Measurements from ENCODE around the gene VPS4A. TPM values are rescaled to one million over a fixed set of nuclear protein-coding genes. Genes with fewer than 3 reads are reported as not detected.
"Not testable (repeated sequence)": the region's sequence is repeated elsewhere in the genome, so short reads cannot be mapped to it uniquely, and the experiment has no call there.

VPS4A gene
- polyA plus RNA-seq, 1 of the 3 experiments (the other 2 are of a cell fraction), result 20.8 TPM

DNA sequence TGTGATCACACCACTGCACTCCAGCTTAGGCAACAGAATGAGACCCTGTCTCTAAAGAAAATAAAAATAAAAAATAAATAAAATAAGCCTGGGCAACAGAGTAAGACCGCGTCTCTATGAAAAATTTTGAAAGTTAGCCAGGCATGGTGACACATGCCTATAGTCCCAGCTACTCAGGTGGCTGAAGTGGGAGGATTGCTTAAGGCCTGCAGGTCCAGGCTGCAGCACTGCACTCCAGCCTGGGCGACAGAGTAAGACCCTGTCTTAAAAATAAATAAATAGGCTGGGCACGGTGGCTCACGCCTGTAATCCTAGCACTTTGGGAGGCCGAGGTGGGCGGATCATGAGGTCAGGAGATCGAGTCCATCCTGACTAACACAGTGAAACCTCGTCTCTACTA lies 19.5 kb upstream of the VPS4A start:
- H4K20me1 ChIP-seq (ENCODE audit: insufficient read depth); H3K27me3 ChIP-seq (ENCODE audit: insufficient read depth); CTCF ChIA-PET; H3K4me2 ChIP-seq; H3K4me1 ChIP-seq (ENCODE audit: control insufficient read depth in 1 of 2, insufficient read depth in 2 of 2, low read depth in 1 of 2, low read length in 1 of 2); H3K9me3 ChIP-seq; H3K9me2 ChIP-seq; H3F3A ChIP-seq (replicated peaks; ENCODE audit: insufficient read depth); DNase-seq; H3K9ac ChIP-seq; H3K27ac ChIP-seq (ENCODE audit: low read depth in 2 of 2, low read length in 1 of 2); H3K4me3 ChIP-seq (ENCODE audit: low read depth in 2 of 2, low read length in 1 of 2); H2AFZ ChIP-seq (ENCODE audit: low read depth); POLR2A ChIA-PET: not testable (repeated sequence)
- Histone ChIP-seq H3K36me3 (replicated peaks in 1 of 2; ENCODE audit: control insufficient read depth in 1 of 2, insufficient read depth in 2 of 2, low read length in 1 of 2) (peaks cover 0 to 29% of the 10 kb centered on the region in 2 experiments), H3K79me2 (ENCODE audit: insufficient read depth) (peaks cover 18% of the 10 kb centered on the region; the same call in 1 of the 2 replicates)
- 96% methylated on average over 9 of the region's 9 CpGs for WGBS (ENCODE audit: low lambda C conversion rate)

DNA sequence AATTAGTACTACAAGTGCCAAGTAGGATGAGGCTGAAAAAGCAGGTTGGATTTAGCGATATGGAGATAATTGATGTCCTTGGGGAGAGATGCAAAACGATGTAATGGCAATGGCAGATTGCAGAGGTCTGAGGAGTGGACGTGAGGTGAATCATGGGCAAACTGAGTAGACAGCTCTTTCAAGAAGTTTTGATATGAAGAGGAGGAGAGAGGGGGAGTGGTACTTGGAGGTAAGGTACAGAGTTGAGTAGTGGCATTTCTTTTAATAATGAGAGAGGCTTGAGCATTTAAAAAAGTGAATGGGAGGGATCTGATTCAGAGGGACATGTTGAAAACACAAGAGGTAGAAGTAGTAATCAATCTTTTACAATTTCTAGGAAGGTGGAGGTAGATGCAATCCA lies 17.7 kb upstream of the VPS4A start:
- no peaks in the 10 kb centered on the region for H3K27me3 ChIP-seq (ENCODE audit: insufficient read depth)
- DNase-seq, result no peak
- TF ChIP-seq YY1 (IDR thresholded peaks at IDR 0.05; ENCODE audit: low read depth) (no peak), TCF12 (IDR thresholded peaks at IDR 0.05) (no peak)
- H2AFZ ChIP-seq (ENCODE audit: low read depth), result no peak overlapping the region
- H3K4me2 ChIP-seq, result no peak overlapping the region
- no peaks in the 10 kb centered on the region for H4K20me1 ChIP-seq (ENCODE audit: insufficient read depth)
- POLR2A ChIA-PET, result no interaction called here
- H3K9me2 ChIP-seq, result no peaks in the 10 kb centered on the region
- H3K27ac ChIP-seq (ENCODE audit: low read depth in 2 of 2, low read length in 1 of 2), result no peak overlapping the region
- 81% methylated on average over 3 of the region's 3 CpGs for WGBS (ENCODE audit: low lambda C conversion rate)
- no peak overlapping the region for H3K9ac ChIP-seq
- H3F3A ChIP-seq (replicated peaks; ENCODE audit: insufficient read depth), result no peaks in the 10 kb centered on the region
- peaks cover 11% of the 10 kb centered on the region; the same call in 1 of the 2 replicates for H3K79me2 ChIP-seq (ENCODE audit: insufficient read depth)
- no peaks in the 10 kb centered on the region for H3K9me3 ChIP-seq
- H3K4me1 ChIP-seq (ENCODE audit: control insufficient read depth in 1 of 2, insufficient read depth in 2 of 2, low read depth in 1 of 2, low read length in 1 of 2), result no peaks in the 10 kb centered on the region
- H3K36me3 ChIP-seq (replicated peaks in 1 of 2; ENCODE audit: control insufficient read depth in 1 of 2, insufficient read depth in 2 of 2, low read length in 1 of 2), result peaks cover 0 to 30% of the 10 kb centered on the region in 2 experiments
- H3K4me3 ChIP-seq (ENCODE audit: low read depth in 2 of 2, low read length in 1 of 2), result no peak overlapping the region
- CTCF ChIA-PET, result interaction anchor here (1.8 kb wide), 1 partner anchor 143 kb away, joined by 9 read pairs; no protein-coding TSS in a partner anchor

DNA sequence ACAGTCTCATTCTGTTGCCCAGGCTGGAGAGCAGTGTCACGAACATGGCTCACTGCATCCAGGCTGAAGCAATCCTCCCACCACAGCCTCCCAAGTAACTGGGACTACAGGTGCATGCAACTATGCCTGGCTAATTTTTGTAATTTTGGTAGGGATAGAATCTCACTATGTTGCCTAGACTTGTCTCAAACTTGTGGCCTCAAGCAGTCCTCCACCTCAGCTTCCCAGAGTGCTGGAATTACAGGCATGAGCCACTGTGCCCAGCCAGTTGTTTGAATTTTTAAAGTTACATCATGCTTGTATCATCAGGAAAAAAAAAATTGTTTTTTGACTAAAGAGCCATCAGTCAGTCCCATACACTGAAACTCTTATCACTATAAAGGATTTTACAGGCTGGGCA lies 17.1 kb upstream of the VPS4A start:
- Histone ChIP-seq H3K4me3 (ENCODE audit: low read depth in 2 of 2, low read length in 1 of 2) (no peak overlapping the region), H2AFZ (ENCODE audit: low read depth) (no peak overlapping the region), H3K36me3 (replicated peaks in 1 of 2; ENCODE audit: control insufficient read depth in 1 of 2, insufficient read depth in 2 of 2, low read length in 1 of 2) (peaks cover 0 to 34% of the 10 kb centered on the region in 2 experiments), H3K79me2 (ENCODE audit: insufficient read depth) (peaks cover 11% of the 10 kb centered on the region; the same call in 1 of the 2 replicates), H3F3A (replicated peaks; ENCODE audit: insufficient read depth) (no peaks in the 10 kb centered on the region), H3K4me1 (ENCODE audit: control insufficient read depth in 1 of 2, insufficient read depth in 2 of 2, low read depth in 1 of 2, low read length in 1 of 2) (no peaks in the 10 kb centered on the region), H3K9me2 (no peaks in the 10 kb centered on the region), H4K20me1 (ENCODE audit: insufficient read depth) (no peaks in the 10 kb centered on the region), H3K9me3 (no peaks in the 10 kb centered on the region), H3K9ac (no peak overlapping the region), H3K27me3 (ENCODE audit: insufficient read depth) (no peaks in the 10 kb centered on the region), H3K27ac (ENCODE audit: low read depth in 2 of 2, low read length in 1 of 2) (no peak overlapping the region), H3K4me2 (no peak overlapping the region)
- no peak for DNase-seq
- WGBS (ENCODE audit: low lambda C conversion rate), result 100% methylated on average over 1 of the region's 1 CpG
- ChIA-PET POLR2A (no interaction called here), CTCF (interaction anchor here (3.7 kb wide), 1 partner anchor 144 kb away, joined by 19 read pairs; no protein-coding TSS in a partner anchor)
- no peak for TF ChIP-seq SMC3 (IDR thresholded peaks at IDR 0.05; ENCODE audit: low read depth, low read length)
- TF ChIP-seq, protein P1, sequence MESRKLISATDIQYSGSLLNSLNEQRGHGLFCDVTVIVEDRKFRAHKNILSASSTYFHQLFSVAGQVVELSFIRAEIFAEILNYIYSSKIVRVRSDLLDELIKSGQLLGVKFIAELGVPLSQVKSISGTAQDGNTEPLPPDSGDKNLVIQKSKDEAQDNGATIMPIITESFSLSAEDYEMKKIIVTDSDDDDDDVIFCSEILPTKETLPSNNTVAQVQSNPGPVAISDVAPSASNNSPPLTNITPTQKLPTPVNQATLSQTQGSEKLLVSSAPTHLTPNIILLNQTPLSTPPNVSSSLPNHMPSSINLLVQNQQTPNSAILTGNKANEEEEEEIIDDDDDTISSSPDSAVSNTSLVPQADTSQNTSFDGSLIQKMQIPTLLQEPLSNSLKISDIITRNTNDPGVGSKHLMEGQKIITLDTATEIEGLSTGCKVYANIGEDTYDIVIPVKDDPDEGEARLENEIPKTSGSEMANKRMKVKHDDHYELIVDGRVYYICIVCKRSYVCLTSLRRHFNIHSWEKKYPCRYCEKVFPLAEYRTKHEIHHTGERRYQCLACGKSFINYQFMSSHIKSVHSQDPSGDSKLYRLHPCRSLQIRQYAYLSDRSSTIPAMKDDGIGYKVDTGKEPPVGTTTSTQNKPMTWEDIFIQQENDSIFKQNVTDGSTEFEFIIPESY (IDR thresholded peaks at IDR 0.05; ENCODE audit: borderline replicate concordance, low read depth), result no peak
- TF ChIP-seq JUND (IDR thresholded peaks at IDR 0.05), result no peak

DNA sequence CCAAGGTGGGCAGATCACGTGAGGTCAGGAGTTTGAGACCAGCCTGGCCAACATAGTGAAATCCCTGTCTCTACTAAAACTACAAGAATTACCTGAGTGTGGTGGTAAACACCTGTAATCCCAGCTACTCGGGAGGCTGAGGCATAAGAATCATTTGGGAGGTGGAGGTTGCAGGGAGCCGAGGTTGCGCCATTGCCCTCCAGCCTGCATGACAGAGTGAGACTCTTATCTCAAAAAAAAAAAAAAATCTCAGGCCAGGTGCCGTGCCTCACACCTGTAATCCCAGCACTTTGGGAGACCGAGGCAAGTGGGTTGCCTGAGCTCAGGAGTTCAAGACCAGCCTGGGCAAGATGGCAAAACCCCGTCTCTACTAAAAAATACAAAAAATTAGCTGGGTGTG lies 14.4 kb upstream of the VPS4A start:
- H2AFZ ChIP-seq (ENCODE audit: low read depth); H3F3A ChIP-seq (replicated peaks; ENCODE audit: insufficient read depth); H3K27ac ChIP-seq (ENCODE audit: low read depth in 2 of 2, low read length in 1 of 2); H4K20me1 ChIP-seq (ENCODE audit: insufficient read depth); H3K27me3 ChIP-seq (ENCODE audit: insufficient read depth); H3K9ac ChIP-seq; H3K79me2 ChIP-seq (ENCODE audit: insufficient read depth); H3K9me2 ChIP-seq; POLR2A ChIA-PET; H3K4me3 ChIP-seq (ENCODE audit: low read depth in 2 of 2, low read length in 1 of 2); DNase-seq; H3K4me1 ChIP-seq (ENCODE audit: control insufficient read depth in 1 of 2, insufficient read depth in 2 of 2, low read depth in 1 of 2, low read length in 1 of 2); H3K4me2 ChIP-seq; H3K9me3 ChIP-seq: not testable (repeated sequence)
- 95% methylated on average over 7 of the region's 7 CpGs for WGBS (ENCODE audit: low lambda C conversion rate)
- peaks cover 18 to 39% of the 10 kb centered on the region in 2 experiments for H3K36me3 ChIP-seq (replicated peaks in 1 of 2; ENCODE audit: control insufficient read depth in 1 of 2, insufficient read depth in 2 of 2, low read length in 1 of 2)
- CTCF ChIA-PET, result interaction anchor here (1.0 to 3.7 kb wide), 3 partner anchors 8 to 147 kb away, joined by 3 to 19 read pairs (median 5); partner anchors contain the start of gene VPS4A
